CD4-positive, alpha-beta T cell treated with Interleukin-1 beta for 1 hour (primary cell): ENCODE data around the gene SWAP70.

Experiments
- DNase-seq, 2 donors: peaks; one replicate each; pipeline ENCODE4 v3.0.0-alpha.2; 2020 to 2022

The SWAP70 gene

GRCh38 chr11:9780929-9781328, 117.1 kb downstream of the SWAP70 start:
- no peak for DNase-seq

DNA sequence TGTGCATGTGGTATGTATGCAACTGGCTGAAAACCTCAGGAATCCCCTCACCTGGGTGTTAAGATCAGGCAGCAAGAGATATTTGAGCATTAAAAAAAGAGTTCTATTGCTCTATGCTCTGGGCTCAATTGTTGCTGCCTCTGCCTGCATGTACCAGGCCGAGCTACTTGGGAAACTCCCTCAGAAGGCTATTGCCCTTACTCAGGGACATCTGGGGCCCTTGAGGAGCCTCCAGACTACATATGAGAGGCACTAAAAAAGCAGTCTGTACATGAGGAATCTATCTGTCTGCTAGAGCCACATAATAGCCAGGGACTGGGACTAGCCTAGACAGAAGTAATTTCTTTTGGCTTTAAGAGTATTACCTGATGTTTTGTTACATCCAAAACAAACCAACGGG, 120.1 kb downstream of the SWAP70 start:
- no peak for DNase-seq

GRCh38 chr11:9784602-9785315, 120.9 kb downstream of the SWAP70 start:
- no peak for DNase-seq

GRCh38 chr11:9787260-9787659, 123.4 kb downstream of the SWAP70 start:
- DNase-seq, result no peak

GRCh38 chr11:9787981-9788521, 124.2 kb downstream of the SWAP70 start:
- DNase-seq, result no peak

- no peak for DNase-seq
Measured at GRCh38 chr11:9789910-9790309, 126.0 kb downstream of the SWAP70 start.

- no peak for DNase-seq
Measured at GRCh38 chr11:9790703-9791102, 126.8 kb downstream of the SWAP70 start.

DNA sequence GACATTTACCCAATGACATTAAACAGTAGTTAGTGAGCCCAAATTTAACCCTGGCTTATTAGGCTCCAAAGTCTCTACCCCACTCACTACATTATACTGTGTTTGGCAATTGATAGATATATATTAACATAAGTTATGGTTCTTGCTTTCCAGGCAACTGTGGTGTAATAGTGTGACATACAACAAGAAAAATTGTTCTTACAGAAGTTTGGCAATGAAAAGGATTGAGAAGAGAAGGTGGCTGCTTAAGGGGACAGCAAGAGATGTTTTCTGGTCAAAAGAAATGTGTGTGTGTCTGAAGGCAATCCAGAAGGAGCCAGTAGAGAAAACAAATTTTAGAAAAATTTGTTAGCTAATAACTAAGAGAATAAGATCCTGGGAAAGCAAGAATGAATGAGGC, 132.4 kb downstream of the SWAP70 start:
- no peak for DNase-seq

- DNase-seq, result no peak
Measured at GRCh38 chr11:9796854-9797253, 133.0 kb downstream of the SWAP70 start.

DNA sequence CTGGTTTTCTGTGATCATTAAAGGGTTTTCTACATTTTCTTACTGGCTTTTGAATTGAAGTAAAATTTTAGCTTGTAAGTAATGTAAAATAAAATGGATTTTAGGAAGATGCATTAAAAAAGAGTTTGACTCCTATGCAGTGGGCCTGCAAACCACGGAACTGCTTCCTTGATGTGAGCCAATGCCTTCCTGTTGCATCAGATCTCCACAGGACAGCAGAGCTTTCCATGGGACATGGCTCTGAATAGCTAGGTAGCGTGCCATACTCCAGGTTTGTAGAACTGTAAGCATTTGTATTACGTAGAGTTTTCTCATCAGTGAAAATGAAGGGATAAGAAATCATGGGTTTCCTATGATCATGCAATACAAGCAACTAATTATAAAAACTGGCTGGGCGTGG, 133.4 kb downstream of the SWAP70 start:
- no peak for DNase-seq

DNA sequence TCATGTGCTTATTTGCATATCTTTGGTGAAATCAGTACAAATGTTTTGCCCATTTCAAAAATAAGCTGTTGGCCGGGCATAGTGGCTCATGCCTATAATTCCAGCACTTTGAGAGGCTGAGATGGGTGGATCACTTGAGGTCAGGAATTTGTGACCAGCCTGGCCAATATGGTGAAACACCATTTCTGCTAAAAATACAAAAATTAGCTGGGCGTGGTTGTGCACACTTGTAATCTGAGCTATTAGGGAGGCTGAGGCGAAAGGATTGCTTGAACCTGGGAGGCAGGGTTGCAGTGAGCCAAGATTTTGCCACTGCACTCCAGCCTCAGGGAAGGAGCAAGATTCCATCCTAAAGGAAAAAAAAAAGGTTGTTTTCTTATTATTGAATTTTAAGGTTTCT, 136.0 kb downstream of the SWAP70 start:
- no peak for DNase-seq

GRCh38 chr11:9802291-9802861, 138.5 kb downstream of the SWAP70 start:
- DNase-seq, result no peak
